Erythroblast (primary cell): ENCODE results near the gene GBF1.

Experiments used
- DNase-seq, 2 experiments: peaks; one replicate each; lab custom pipeline; 2025; lab: John Stamatoyannopoulos, UW
- GATA1 ChIP-seq: IDR thresholded peaks from 2 replicates; pipeline ENCODE4 v1.6.1; 2011; ENCODE audit warnings: low read depth, mild to moderate bottlenecking, control low read depth, low read length, moderate library complexity
- POLR2A ChIP-seq: IDR thresholded peaks from 2 replicates; pipeline ENCODE4 v1.6.1; 2011; ENCODE audit warnings: mild to moderate bottlenecking, low read length

The GBF1 gene

GRCh38 chr10:102268375-102268888 is 23.1 kb downstream of the GBF1 start:
- DNase-seq, result peak in 1 of 2 experiments; percentile 40
- TF ChIP-seq POLR2A (no peak), GATA1 (no peak)

- DNase-seq, result no peak
- TF ChIP-seq GATA1 (no peak), POLR2A (no peak)
Observed at GRCh38 chr10:102269017-102269416, 23.7 kb downstream of the GBF1 start.

GRCh38 chr10:102274062-102274461 is 28.7 kb downstream of the GBF1 start:
- DNase-seq, result no peak
- no peak for TF ChIP-seq POLR2A
- TF ChIP-seq GATA1, result no peak

- DNase-seq, result no peak
- TF ChIP-seq POLR2A (no peak), GATA1 (no peak)
Observed at GRCh38 chr10:102275343-102275742, 30.0 kb downstream of the GBF1 start.

GRCh38 chr10:102279104-102279503 is 33.8 kb downstream of the GBF1 start:
- TF ChIP-seq POLR2A (no peak), GATA1 (no peak)

GRCh38 chr10:102280397-102281101 is 35.2 kb downstream of the GBF1 start:
- no peak for TF ChIP-seq POLR2A
- no peak for TF ChIP-seq GATA1
- DNase-seq, result no peak

More at GRCh38 chr10:102279104-102279503, 33.8 kb downstream of the GBF1 start:
- DNase-seq, result no peak

- no peak for DNase-seq
Observed at GRCh38 chr10:102281102-102281487, 35.8 kb downstream of the GBF1 start.

GRCh38 chr10:102283488-102283887 is 38.2 kb downstream of the GBF1 start:
- DNase-seq, result no peak
- TF ChIP-seq POLR2A (no peak), GATA1 (no peak)

More at GRCh38 chr10:102281102-102281487, 35.8 kb downstream of the GBF1 start:
- TF ChIP-seq GATA1, result no peak
- no peak for TF ChIP-seq POLR2A

- DNase-seq, result no peak
- TF ChIP-seq POLR2A (no peak), GATA1 (no peak)
Observed at GRCh38 chr10:102283890-102284289, 38.6 kb downstream of the GBF1 start.

GRCh38 chr10:102284531-102284930 is 39.2 kb downstream of the GBF1 start:
- TF ChIP-seq POLR2A (no peak), GATA1 (no peak)
- DNase-seq, result no peak

- peak; percentile 70 for DNase-seq
- TF ChIP-seq POLR2A (no peak), GATA1 (no peak)
Observed at GRCh38 chr10:102285133-102285532, 39.8 kb downstream of the GBF1 start.

- no peak for DNase-seq
- TF ChIP-seq GATA1 (no peak), POLR2A (no peak)
Observed at GRCh38 chr10:102286216-102286615, 40.9 kb downstream of the GBF1 start.

- DNase-seq, result no peak
- no peak for TF ChIP-seq GATA1
- no peak for TF ChIP-seq POLR2A
Observed at GRCh38 chr10:102287538-102287937, 42.2 kb downstream of the GBF1 start.

- DNase-seq, result no peak
- TF ChIP-seq POLR2A, result no peak
- no peak for TF ChIP-seq GATA1
Observed at GRCh38 chr10:102287991-102288390, 42.7 kb downstream of the GBF1 start.

- no peak for DNase-seq
- no peak for TF ChIP-seq GATA1
- TF ChIP-seq POLR2A, result no peak
Observed at GRCh38 chr10:102289356-102289755, 44.0 kb downstream of the GBF1 start.
